Measurements from ENCODE around the gene PRKN.
"Not testable (repeated sequence)": the region's sequence is repeated elsewhere in the genome, so short reads cannot be mapped to it uniquely, and the experiment has no call there.

The PRKN gene

DNA sequence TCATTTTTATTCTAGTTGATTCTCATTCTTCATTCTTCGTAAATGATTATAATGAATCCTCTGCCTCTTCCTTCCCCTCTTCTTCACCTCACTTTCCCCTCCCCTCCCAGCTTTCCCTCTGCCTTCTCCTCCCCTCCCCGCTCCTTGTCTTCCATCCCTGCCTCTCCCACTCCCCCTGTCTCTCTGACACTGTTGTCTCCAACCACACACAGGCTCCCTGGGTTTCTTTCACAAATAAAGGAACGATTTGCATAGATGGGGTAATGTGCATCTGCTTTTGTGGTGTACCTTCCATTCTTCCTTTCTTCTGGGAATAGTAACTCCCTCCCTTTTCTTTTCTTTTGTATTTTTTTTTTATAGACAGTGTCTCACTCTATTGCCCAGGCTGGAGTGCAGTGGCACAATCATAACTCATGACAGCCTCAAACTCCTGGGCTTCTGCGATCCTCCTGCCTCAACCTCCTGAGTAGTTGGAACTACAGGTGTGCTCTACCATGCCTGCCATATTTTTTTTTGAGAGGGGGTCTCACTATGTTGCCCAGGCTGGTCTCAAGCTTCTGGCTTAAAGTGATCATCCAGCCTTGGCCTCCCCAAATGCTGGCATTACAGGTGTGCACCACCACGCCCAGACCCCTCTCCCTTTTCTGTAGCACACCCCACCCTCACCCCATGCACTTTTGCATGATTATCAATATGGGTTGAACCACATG is 318.6 kb downstream of the PRKN start:
- Histone ChIP-seq H3K27ac (no peak overlapping the region), H3K4me3 (ENCODE audit: low read depth, low read length) (no peak overlapping the region), H3K36me3 (no peaks in the 10 kb centered on the region), H3K9me3 (ENCODE audit: severe bottlenecking) (no peaks in the 10 kb centered on the region), H3K27me3 (ENCODE audit: insufficient read depth, low read depth, severe bottlenecking) (no peaks in the 10 kb centered on the region)
- no peak for DNase-seq
- TF ChIP-seq, protein P1, sequence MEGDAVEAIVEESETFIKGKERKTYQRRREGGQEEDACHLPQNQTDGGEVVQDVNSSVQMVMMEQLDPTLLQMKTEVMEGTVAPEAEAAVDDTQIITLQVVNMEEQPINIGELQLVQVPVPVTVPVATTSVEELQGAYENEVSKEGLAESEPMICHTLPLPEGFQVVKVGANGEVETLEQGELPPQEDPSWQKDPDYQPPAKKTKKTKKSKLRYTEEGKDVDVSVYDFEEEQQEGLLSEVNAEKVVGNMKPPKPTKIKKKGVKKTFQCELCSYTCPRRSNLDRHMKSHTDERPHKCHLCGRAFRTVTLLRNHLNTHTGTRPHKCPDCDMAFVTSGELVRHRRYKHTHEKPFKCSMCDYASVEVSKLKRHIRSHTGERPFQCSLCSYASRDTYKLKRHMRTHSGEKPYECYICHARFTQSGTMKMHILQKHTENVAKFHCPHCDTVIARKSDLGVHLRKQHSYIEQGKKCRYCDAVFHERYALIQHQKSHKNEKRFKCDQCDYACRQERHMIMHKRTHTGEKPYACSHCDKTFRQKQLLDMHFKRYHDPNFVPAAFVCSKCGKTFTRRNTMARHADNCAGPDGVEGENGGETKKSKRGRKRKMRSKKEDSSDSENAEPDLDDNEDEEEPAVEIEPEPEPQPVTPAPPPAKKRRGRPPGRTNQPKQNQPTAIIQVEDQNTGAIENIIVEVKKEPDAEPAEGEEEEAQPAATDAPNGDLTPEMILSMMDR (IDR thresholded peaks at IDR 0.05; ENCODE audit: low read depth, low read length): no peak

GRCh38 chr6:162404951-162405350 is 322.6 kb downstream of the PRKN start:
- no peak overlapping the region for H3K27ac ChIP-seq
- no peak for DNase-seq
- no peaks in the 10 kb centered on the region for H3K36me3 ChIP-seq
- no peak overlapping the region for H3K4me3 ChIP-seq (ENCODE audit: low read depth, low read length)
- TF ChIP-seq, protein P1 (IDR thresholded peaks at IDR 0.05; ENCODE audit: low read depth, low read length): no peak
- no peaks in the 10 kb centered on the region for H3K9me3 ChIP-seq (ENCODE audit: severe bottlenecking)
- H3K27me3 ChIP-seq (ENCODE audit: insufficient read depth, low read depth, severe bottlenecking): no peaks in the 10 kb centered on the region

DNA sequence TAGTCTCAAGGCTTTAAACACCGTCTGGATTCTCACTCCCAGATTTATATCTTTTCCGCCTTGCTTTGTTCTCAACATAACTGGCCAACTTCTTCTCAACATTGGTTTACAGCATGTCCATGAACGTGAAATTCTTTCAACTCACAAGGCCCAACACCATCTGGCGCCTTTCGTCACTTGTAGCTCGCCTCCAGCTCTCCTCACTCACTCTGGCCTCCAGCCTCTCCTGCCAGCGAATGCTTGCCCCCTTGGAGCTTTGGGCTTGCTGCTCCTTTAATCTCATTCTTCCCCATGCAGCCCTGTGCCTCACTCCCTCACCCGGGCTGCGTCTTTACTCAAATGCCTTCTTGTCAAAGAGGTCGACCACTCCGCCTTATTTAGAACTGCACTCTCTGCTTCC is 324.5 kb downstream of the PRKN start:
- Histone ChIP-seq H3K4me3 (ENCODE audit: low read depth, low read length) (no peak overlapping the region), H3K9me3 (ENCODE audit: severe bottlenecking) (no peaks in the 10 kb centered on the region), H3K27ac (no peak overlapping the region), H3K27me3 (ENCODE audit: insufficient read depth, low read depth, severe bottlenecking) (no peaks in the 10 kb centered on the region), H3K36me3 (no peaks in the 10 kb centered on the region)
- TF ChIP-seq, protein P1 (IDR thresholded peaks at IDR 0.05; ENCODE audit: low read depth, low read length): no peak
- no peak for DNase-seq

DNA sequence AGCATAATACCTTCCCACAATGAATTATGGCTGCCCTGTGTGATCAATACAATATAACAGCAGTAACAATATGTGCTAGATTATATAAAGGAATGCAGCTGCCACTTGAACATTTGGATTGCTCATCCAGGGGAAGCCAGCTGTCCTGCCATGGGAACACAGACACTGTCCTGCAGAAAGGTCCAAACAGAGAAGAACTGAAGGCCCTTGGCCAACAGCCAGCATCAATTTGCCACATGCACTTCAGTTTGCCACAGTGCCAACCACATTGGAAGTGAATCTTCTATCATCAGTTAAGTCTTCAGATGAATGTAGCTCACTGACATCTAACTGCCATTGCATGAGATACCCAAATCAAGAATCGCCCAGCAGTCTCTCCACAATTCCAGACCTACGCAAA is 332.4 kb downstream of the PRKN start:
- Histone ChIP-seq H3K27ac (no peak overlapping the region), H3K9me3 (ENCODE audit: severe bottlenecking) (no peaks in the 10 kb centered on the region), H3K27me3 (ENCODE audit: insufficient read depth, low read depth, severe bottlenecking) (no peaks in the 10 kb centered on the region), H3K4me3 (ENCODE audit: low read depth, low read length) (no peak overlapping the region), H3K36me3 (no peaks in the 10 kb centered on the region)
- DNase-seq: no peak
- TF ChIP-seq, protein P1 (IDR thresholded peaks at IDR 0.05; ENCODE audit: low read depth, low read length): no peak

DNA sequence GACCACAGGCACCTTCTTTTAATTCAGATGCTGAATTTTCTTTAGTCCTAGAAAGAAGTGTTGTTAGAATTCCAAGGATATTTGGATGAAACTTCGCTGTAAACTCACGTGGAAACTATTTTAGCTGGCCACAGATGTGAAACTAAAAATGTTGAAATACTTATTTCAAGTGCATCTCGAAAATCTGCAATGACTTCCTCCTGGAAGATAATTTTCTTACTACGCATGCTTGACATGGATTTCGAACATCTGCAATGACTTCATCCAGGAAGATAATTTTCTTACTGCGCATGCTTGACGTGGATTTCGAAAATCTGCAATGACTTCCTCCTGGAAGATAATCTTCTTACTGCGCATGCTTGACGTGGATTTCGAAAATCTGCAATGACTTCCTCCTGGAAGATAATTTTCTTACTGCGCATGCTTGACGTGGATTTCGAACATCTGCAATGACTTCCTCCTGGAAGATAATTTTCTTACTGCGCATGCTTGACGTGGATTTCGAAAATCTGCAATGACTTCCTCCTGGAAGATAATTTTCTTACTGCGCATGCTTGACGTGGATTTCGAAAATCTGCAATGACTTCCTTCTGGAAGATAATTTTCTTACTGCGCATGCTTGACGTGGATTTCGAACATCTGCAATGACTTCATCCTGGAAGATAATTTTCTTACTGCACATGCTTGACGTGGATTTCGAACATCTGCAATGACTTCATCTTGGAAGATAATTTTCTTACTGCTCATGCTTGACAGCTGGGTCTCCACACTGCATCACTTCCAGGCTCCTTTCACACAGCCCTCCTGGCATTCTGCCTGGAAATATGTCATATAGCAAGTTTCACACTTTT is 336.4 kb downstream of the PRKN start:
- not testable (repeated sequence) for H3K27ac ChIP-seq, DNase-seq

GRCh38 chr6:162389343-162390085 is 338.1 kb downstream of the PRKN start:
- Histone ChIP-seq H3K4me3 (ENCODE audit: low read depth, low read length) (no peak overlapping the region), H3K27ac (no peak overlapping the region), H3K9me3 (ENCODE audit: severe bottlenecking) (no peaks in the 10 kb centered on the region), H3K36me3 (no peaks in the 10 kb centered on the region), H3K27me3 (ENCODE audit: insufficient read depth, low read depth, severe bottlenecking) (no peaks in the 10 kb centered on the region)
- TF ChIP-seq, protein P1 (IDR thresholded peaks at IDR 0.05; ENCODE audit: low read depth, low read length): no peak
- DNase-seq: no peak

More for the DNA sequence above, 336.4 kb downstream of the PRKN start:
- H3K9me3 ChIP-seq (ENCODE audit: severe bottlenecking); H3K4me3 ChIP-seq (ENCODE audit: low read depth, low read length); H3K36me3 ChIP-seq; H3K27me3 ChIP-seq (ENCODE audit: insufficient read depth, low read depth, severe bottlenecking): not testable (repeated sequence)
